IPS-NIHi11 (cell line): ENCODE measurements around the gene MEP1A.
"Not testable (repeated sequence)": the region's sequence is repeated elsewhere in the genome, so short reads cannot be mapped to it uniquely, and the experiment has no call there.

Source experiments
- DNase-seq: peaks from one replicate; pipeline ENCODE4 v3.0.0; 2012; ENCODE audit warnings: mixed read lengths, low spot score

The MEP1A gene

DNA sequence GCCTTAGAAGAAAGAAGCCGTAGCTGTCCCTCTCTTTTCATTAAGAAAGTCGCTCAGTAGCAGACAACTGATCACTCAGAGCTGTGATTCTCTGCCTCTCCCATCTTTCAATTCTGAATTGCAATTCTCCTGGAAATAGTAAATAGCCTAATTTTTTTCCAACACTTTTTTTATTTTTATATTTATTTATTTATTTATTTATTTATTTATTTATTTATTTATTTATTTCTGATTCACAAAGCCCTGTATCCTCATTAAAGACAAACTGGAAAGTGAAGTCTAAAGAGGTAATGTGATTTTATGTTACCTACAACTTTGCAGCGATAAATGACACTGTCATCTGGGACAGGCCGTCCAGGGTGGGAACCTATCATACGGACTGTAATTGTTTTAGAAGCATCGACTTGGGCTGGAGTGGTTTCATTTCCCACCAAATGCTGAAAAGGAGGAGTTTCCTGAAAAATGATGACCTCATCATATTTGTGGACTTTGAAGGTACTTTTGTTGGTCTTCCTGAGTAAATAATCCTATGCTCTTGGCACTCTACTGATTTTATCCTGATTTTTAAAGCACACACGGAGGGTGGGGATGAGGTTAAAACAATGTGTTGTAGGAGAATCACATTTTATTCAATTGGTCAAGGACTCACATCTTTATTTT is 41.2 kb downstream of the MEP1A start:
- not testable (repeated sequence) for DNase-seq

DNA sequence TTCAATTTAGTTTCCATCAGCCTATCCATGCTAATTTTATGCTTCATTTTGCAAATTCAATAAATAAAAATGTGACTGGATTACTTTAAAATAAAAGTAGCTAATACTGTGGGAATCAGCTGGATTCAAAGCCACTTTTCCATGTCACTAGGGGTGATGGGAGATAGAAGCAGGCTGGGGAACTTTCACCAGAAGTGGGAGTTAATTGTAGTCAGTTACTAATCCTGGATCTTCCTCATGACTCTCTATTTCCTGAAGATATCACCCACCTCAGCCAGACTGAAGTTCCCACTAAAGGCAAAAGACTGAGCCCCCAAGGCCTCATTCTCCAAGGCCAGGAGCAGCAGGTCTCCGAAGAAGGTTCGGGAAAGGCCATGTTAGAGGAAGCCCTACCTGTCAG is 41.8 kb downstream of the MEP1A start:
- not testable (repeated sequence) for DNase-seq

DNA sequence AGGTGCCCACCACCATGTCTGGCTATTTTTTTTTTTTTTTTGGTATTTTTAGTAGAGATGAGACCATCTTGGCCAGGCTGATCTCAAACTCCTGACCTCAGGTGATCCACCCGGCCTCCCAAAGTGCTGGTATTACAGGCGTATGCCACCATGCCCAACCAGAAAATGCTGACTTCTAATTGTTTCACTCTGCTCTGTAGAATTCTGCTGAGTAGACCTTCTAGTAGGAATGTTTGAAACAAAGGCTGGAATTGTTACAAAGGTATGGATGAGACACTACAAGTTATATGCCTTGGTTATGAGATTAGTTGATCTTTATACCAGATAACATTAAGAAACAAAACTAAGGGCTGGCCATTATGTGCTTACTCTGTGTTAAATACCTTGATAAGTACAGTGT is 44.8 kb downstream of the MEP1A start:
- DNase-seq = no peak

GRCh38 chr6:46842252-46842846 is 49.2 kb downstream of the MEP1A start:
- not testable (repeated sequence) for DNase-seq

- no peak for DNase-seq
Measured at GRCh38 chr6:46845126-46845525, 51.9 kb downstream of the MEP1A start.

DNA sequence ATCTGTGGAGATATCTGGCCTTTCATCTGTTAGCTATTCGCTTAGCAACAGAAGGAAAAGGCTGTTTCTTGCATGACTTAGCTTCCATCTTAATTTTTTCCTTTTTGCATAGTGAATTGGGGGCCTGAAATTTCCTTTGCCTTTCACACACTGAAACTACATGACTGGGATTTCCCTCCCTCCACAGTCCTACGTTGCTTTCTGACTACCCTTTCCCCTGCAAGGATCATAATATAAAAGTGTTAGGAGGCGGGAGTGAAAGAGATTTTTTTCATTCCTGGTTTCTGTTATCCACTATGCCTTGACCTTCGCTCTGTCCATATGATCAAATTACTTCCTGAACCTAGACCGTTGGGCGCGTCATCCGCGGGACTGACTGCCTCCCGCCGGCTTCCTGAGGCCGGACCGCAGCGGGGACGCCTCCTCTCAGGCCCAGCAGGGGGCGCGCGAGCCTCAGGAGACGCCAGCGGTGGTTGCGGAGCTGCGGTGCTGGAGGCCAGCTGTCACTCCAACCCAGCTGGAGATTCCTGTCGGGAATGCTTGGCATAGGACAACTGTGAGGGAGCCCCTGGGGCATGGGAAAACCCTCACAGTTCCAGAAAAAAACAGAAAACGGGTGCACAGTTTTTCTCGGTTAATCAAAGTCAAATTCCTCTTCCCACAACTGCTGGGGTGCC is 55.6 kb downstream of the MEP1A start:
- peak; percentile 88 for DNase-seq

GRCh38 chr6:46849361-46849690 is 56.1 kb downstream of the MEP1A start:
- no peak for DNase-seq

DNA sequence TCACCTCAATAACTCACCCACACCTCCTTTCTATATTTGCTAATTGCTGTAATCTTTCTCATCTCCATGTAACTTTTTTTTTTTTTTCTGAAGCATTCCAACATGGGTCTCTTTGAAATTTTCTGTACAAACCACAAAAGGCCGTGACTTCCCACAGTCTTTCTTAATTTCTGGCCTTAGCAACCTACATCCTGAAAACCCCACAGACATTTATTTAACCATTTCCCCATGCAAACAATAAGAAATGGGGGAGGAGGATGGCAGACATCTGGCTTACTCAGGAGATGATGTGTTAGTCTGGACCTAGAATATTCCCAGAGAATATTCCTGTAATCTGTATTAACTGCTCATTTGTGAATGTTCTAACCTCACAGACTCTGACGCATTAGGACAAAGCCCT is 57.6 kb downstream of the MEP1A start:
- no peak for DNase-seq

DNA sequence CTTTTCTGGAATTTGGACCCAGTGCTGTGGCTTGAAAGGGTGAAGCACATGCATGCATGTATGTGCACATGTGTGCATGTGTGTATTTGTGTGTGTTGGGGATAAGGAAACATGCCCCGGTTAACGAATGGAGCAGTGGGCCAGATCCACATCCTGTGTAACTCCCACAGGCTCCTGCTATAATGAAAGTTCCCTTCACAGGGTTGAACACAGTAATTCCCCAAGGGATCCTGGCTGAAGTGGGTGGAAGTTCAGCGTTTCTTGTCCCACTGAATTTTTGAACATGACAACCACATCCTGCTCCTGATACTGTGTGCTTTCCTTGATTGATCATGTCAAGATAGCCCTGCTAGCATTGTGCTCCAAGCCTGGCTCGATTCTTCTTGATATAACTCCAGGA is 58.4 kb downstream of the MEP1A start:
- not testable (repeated sequence) for DNase-seq

GRCh38 chr6:46855966-46856365 is 62.8 kb downstream of the MEP1A start:
- not testable (repeated sequence) for DNase-seq

DNA sequence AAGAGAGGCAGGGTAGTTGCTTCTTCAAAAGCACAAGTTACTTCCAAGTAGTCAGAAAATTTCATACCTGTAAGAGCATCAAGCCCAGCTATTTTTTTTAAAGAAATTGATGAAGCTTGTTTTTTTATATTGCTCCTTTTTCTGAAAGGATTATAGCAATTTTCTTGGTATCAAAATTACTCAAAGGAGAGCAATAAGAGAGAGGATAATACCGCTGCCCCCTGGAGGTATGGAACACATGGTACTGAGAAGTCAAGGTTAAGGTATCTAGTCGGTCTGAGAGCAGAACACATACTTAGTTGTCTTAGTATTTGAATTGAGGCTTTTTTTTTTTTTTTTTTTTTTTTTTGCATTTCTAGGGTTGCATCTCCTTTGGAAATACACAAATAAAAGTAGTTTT is 69.2 kb downstream of the MEP1A start:
- peak; percentile 28 for DNase-seq

GRCh38 chr6:46863791-46864190 is 70.6 kb downstream of the MEP1A start:
- no peak for DNase-seq

DNA sequence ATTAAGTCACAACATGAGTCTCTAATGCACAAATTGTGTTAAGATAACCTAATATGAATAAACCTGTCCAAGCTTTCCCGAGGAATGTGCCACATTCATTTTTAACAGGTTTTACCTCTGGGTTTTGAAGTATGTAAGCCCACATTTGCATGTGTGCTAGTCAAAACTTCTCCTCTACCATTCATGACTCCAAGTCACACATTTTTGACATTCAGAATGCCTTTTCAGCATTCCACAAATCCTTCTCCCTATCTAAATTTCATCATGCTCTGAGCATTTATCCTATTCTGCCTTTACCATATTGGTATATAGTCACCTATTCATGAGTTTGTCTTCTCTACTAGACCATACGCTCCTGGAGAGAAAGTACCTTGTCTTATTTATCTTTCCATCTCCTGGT is 72.0 kb downstream of the MEP1A start:
- no peak for DNase-seq

- no peak for DNase-seq
Measured at GRCh38 chr6:46867411-46867810, 74.2 kb downstream of the MEP1A start.

DNA sequence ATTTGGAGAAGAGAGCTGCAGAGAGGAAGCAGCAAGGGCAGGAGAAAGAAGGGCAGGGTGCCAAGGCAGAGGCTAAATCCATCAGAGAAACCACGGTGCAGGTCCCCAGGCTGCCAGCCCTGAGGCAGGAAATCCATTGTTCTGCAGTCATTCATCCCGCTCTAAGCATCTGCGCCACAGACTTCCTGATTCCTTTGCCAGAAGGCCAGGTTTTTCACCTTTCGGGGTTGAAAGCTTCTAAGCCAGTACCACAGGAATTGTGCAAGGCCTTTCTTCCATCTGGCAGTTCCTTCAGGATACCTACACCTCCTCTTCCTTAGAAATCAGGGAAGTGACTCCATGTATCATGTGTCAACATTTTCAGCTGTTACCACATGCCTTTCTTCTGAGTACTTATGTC is 82.9 kb downstream of the MEP1A start:
- peak; percentile 74 for DNase-seq

- DNase-seq = no peak
Measured at GRCh38 chr6:46879003-46879402, 85.8 kb downstream of the MEP1A start.

- no peak for DNase-seq
Measured at GRCh38 chr6:46882645-46883044, 89.5 kb downstream of the MEP1A start.

DNA sequence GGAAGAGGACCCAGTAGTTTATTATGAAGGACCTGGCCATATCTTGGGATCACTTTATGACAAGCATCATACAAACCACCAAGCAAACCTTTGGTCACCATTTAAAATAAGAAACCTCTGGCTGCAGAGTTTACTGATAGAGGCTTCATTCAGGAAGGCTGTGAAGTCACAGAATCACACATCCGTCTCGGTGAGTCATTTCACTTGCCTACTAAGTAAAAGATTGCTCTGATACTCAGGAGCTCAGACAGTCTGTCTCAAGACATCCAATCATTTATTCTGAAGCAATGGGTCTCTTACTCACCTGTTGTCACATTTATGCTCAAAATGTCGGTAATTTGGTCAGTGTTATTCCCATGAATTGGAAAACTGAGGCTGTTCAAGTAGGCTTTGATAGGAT is 94.8 kb downstream of the MEP1A start:
- no peak for DNase-seq

DNA sequence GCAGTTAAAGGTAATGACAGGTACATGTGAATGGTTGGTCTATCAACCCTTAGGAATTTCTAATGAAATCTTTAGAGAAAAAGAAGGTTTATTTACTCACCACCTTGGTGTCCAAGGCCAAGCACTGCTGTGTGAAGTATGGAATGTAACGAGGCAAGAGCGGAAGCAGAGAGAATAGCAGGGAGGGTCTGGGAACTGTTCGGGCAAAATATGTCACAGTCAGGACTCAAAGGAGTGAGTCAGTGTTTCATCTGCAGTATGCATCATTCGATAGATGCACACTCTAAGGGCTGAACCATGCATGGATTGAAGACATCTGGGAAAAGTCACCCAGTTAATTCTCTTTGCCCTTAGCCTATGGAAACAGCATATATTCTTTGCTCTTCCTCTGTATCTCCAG is 95.4 kb downstream of the MEP1A start:
- no peak for DNase-seq
